GM23248 (cell line): ENCODE data around the gene WBP11. TPM values are rescaled to one million over a fixed set of nuclear protein-coding genes. Genes with fewer than 3 reads are reported as not detected.
"Not testable (repeated sequence)": the region's sequence is repeated elsewhere in the genome, so short reads cannot be mapped to it uniquely, and the experiment has no call there.

Experiments
- DNase-seq: peaks from one replicate; pipeline ENCODE4 v3.0.0-alpha.2; 2015
- H2AFZ ChIP-seq: fragments of 200-600 bp; sonication (generic); 2 replicates; pipeline ENCODE4 v1.6.1; 2016; ENCODE audit warnings: antibody characterized with exemption
- H3F3A ChIP-seq: fragments of 200-600 bp; sonication (generic); 2 replicates; pipeline ENCODE4 v1.6.1; 2016; ENCODE audit warnings: mild to moderate bottlenecking, antibody characterized with exemption, mixed run types; ENCODE audit not compliant: insufficient read depth
- H3K27ac ChIP-seq: fragments of 200-600 bp; sonication (generic); 2 replicates; pipeline ENCODE4 v1.5.1; 2016; ENCODE audit warnings: mild to moderate bottlenecking
- H3K27me3 ChIP-seq: fragments of 200-600 bp; sonication (generic); replicated peaks from 2 replicates; pipeline ENCODE4 v1.6.1; 2016; ENCODE audit warnings: mild to moderate bottlenecking; ENCODE audit not compliant: insufficient read depth
- H3K36me3 ChIP-seq: fragments of 200-600 bp; sonication (generic); 2 replicates; pipeline ENCODE4 v1.6.1; 2016; ENCODE audit warnings: low read depth, mild to moderate bottlenecking
- H3K4me1 ChIP-seq: fragments of 200-600 bp; sonication (generic); 2 replicates; pipeline ENCODE4 v1.6.1; 2016; ENCODE audit warnings: mild to moderate bottlenecking; ENCODE audit not compliant: insufficient read depth
- H3K4me2 ChIP-seq: fragments of 200-600 bp; sonication (generic); one replicate; pipeline ENCODE4 v1.6.1; 2016; ENCODE audit warnings: mild to moderate bottlenecking; ENCODE audit not compliant: unreplicated experiment
- H3K4me3 ChIP-seq: fragments of 200-600 bp; sonication (generic); 2 replicates; pipeline ENCODE4 v1.5.1; 2016; ENCODE audit warnings: mild to moderate bottlenecking
- H3K79me2 ChIP-seq: fragments of 200-600 bp; sonication (generic); 2 replicates; pipeline ENCODE4 v1.6.1; 2016; ENCODE audit warnings: mild to moderate bottlenecking; ENCODE audit not compliant: insufficient read depth
- H3K9ac ChIP-seq: fragments of 200-600 bp; sonication (generic); 2 replicates; pipeline ENCODE4 v1.6.1; 2016; ENCODE audit warnings: mild to moderate bottlenecking
- H3K9me2 ChIP-seq: fragments of 200-600 bp; sonication (generic); 2 replicates; pipeline ENCODE4 v1.6.1; 2016; ENCODE audit warnings: mixed run types, mild to moderate bottlenecking, moderate library complexity; ENCODE audit not compliant: insufficient read depth
- H3K9me3 ChIP-seq: fragments of 200-600 bp; sonication (generic); one replicate; pipeline ENCODE4 v1.6.1; 2017; ENCODE audit warnings: low read depth
- H4K20me1 ChIP-seq: fragments of 200-600 bp; sonication (generic); 2 replicates; pipeline ENCODE4 v1.6.0; 2016; ENCODE audit not compliant: insufficient read depth
- EZH2 ChIP-seq: fragments of 200-600 bp; sonication (generic); IDR thresholded peaks from 2 replicates; pipeline ENCODE4 v1.6.1; 2018; ENCODE audit warnings: antibody characterized with exemption, mild to moderate bottlenecking; ENCODE audit not compliant: insufficient read depth, poor library complexity, severe bottlenecking
- EZH2phosphoT487 ChIP-seq: fragments of 200-600 bp; sonication (generic); IDR thresholded peaks from 2 replicates; pipeline ENCODE4 v1.6.1; 2018; ENCODE audit warnings: antibody characterized with exemption, moderate library complexity, mild to moderate bottlenecking, low read depth; ENCODE audit not compliant: insufficient read depth
- WGBS, 2 experiments: methylation state at CpG; one replicate each; pipeline ENCODE4 v1.1.6; 2015 to 2017; ENCODE audit warnings: low lambda C conversion rate in 2 of 2, low coverage in 1 of 2; ENCODE audit errors: missing lambda C conversion rate in 2 of 2; 5-methylcytosine and 5-hydroxymethylcytosine counted together
- in situ Hi-C: fragments of 300-500 bp; cut with MboI; formaldehyde crosslinking; loops from 2 replicates; pipeline ENCODE4 v1.15.0; 2020
- polyA plus RNA-seq: library from polyadenylated mRNA; unstranded; fragments of >200 nt; fragmentation: Nextera tagmentation; extraction: Ambion mirVana; gene quantifications from 2 replicates; pipeline ENCODE4 v1.2.1, GENCODE V29; 2016
- total RNA-seq: library from RNA; depleted of rRNA; stranded (reverse); fragments of >200 nt; shearing (Covaris generic); gene quantifications from 2 replicates; pipeline ENCODE4 v1.2.3, GENCODE V29; 2014

Gene WBP11
- total and polyA plus RNA-seq, 2 experiments from 2014 or later, result 5.5 to 44.0 TPM

GRCh38 chr12:14767617-14768016 is 35.7 kb downstream of the WBP11 start:
- Histone ChIP-seq H3K27ac (no peak overlapping the region), H3K9me2 (no peaks in the 10 kb centered on the region), H3K9me3 (no peaks in the 10 kb centered on the region), H3K9ac (no peak overlapping the region), H2AFZ (no peak overlapping the region), H3K4me1 (peaks cover 14% of the 10 kb centered on the region; the same call in 1 of the 2 replicates), H3K4me2 (peak overlapping the region; percentile 94), H4K20me1 (no peaks in the 10 kb centered on the region), H3K27me3 (no peaks in the 10 kb centered on the region), H3F3A (peaks cover 25% of the 10 kb centered on the region), H3K79me2 (peaks cover 78% of the 10 kb centered on the region), H3K4me3 (peak overlapping the region; percentile 93), H3K36me3 (no peaks in the 10 kb centered on the region)
- in situ Hi-C loops, result no loop called here
- DNase-seq, result no peak
- TF ChIP-seq EZH2 (no peak), EZH2phosphoT487 (no peak)
- 80 to 86% methylated on average over 1 of the region's 1 CpG for WGBS, 2 experiments

DNA sequence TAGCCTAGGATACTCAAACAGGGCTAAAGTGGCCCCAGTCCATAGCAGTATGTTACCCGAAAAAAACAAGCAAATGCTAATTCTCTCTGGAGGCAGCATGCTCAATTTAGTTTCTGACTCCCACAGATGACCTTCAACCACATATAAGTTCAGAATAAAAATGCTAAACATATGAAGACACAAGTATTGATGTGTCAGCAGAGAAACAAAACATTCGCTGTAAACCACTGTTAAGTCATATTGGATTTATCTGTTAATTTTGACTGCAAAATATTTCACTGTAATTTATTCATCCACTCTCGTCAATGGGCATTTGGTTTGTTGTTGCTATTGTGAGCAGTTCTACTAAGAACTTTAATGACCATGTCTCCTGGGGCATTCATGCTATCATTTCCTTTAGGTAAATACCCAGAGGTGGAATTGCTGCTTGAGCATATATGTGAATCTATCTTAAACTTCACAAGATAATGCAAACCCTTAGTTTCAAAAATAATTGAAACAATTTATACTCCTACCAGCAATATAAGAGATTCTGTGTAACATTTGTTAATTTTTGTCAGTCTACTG is 36.5 kb downstream of the WBP11 start:
- no peak overlapping the region for H3K27ac ChIP-seq
- H3K9me2 ChIP-seq, result no peaks in the 10 kb centered on the region
- no peaks in the 10 kb centered on the region for H4K20me1 ChIP-seq
- TF ChIP-seq EZH2phosphoT487, result no peak
- no peak for TF ChIP-seq EZH2
- in situ Hi-C loops, result no loop called here
- H3K36me3 ChIP-seq, result no peaks in the 10 kb centered on the region
- no peak overlapping the region for H3K4me2 ChIP-seq
- H3K9ac ChIP-seq, result no peak overlapping the region
- H3K9me3 ChIP-seq, result no peaks in the 10 kb centered on the region
- no peak for DNase-seq
- peaks cover 11% of the 10 kb centered on the region; the same call in 1 of the 2 replicates for H3K4me1 ChIP-seq
- no peak overlapping the region for H3K4me3 ChIP-seq
- WGBS, 2 experiments, result 80 to 82% methylated on average over 3 of the region's 3 CpGs
- no peak overlapping the region for H2AFZ ChIP-seq
- H3F3A ChIP-seq, result peaks cover 23% of the 10 kb centered on the region
- no peaks in the 10 kb centered on the region for H3K27me3 ChIP-seq
- H3K79me2 ChIP-seq, result peaks cover 84% of the 10 kb centered on the region

DNA sequence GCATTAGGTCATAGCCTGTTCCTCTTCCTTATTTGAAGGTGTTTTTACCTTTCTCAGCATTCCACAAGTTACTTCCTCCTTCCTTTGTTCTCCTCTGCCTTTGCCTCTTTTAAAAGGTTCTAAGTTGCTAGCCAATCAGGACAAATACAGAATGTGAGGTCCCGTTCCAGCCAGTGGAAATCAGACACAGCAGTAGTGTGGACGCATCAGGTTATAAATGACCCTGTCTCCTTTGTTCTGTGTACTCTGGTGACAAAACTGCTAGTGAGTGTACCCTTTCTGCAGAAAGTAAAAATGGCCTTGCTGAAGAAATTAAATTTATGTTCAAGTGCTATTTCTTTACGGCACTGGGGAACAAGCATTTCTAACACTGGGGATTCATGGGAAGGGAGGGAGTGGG is 37.3 kb downstream of the WBP11 start:
- DNase-seq, H3K9ac ChIP-seq, H3K9me3 ChIP-seq, H3K27me3 ChIP-seq, in situ Hi-C loops, H3K4me2 ChIP-seq, H4K20me1 ChIP-seq, H2AFZ ChIP-seq, H3K36me3 ChIP-seq, H3K9me2 ChIP-seq, H3K27ac ChIP-seq, H3K4me3 ChIP-seq: not testable (repeated sequence)
- Histone ChIP-seq H3K79me2 (peaks cover 84% of the 10 kb centered on the region), H3F3A (peaks cover 18% of the 10 kb centered on the region), H3K4me1 (peaks cover 10% of the 10 kb centered on the region; the same call in 1 of the 2 replicates)
- 97 to 100% methylated on average over 3 of the region's 3 CpGs for WGBS, 2 experiments

- no peak for DNase-seq
- H3K9me3 ChIP-seq, result no peaks in the 10 kb centered on the region
- in situ Hi-C loops, result no loop called here
- peaks cover 10% of the 10 kb centered on the region; the same call in 1 of the 2 replicates for H3K4me1 ChIP-seq
- peaks cover 15% of the 10 kb centered on the region for H3F3A ChIP-seq
- H3K4me3 ChIP-seq, result no peak overlapping the region
- no peak overlapping the region for H3K9ac ChIP-seq
- TF ChIP-seq EZH2, result no peak
- no peak for TF ChIP-seq EZH2phosphoT487
- no peaks in the 10 kb centered on the region for H4K20me1 ChIP-seq
- no peak overlapping the region for H3K4me2 ChIP-seq
- no peaks in the 10 kb centered on the region for H3K27me3 ChIP-seq
- no peak overlapping the region for H3K27ac ChIP-seq
- H3K79me2 ChIP-seq, result peaks cover 79% of the 10 kb centered on the region
- H2AFZ ChIP-seq, result no peak overlapping the region
- WGBS, 2 experiments, result 96 to 100% methylated on average over 2 of the region's 2 CpGs
- H3K9me2 ChIP-seq, result no peaks in the 10 kb centered on the region
- no peaks in the 10 kb centered on the region for H3K36me3 ChIP-seq
Measured at GRCh38 chr12:14765398-14765797, 37.9 kb downstream of the WBP11 start.

DNA sequence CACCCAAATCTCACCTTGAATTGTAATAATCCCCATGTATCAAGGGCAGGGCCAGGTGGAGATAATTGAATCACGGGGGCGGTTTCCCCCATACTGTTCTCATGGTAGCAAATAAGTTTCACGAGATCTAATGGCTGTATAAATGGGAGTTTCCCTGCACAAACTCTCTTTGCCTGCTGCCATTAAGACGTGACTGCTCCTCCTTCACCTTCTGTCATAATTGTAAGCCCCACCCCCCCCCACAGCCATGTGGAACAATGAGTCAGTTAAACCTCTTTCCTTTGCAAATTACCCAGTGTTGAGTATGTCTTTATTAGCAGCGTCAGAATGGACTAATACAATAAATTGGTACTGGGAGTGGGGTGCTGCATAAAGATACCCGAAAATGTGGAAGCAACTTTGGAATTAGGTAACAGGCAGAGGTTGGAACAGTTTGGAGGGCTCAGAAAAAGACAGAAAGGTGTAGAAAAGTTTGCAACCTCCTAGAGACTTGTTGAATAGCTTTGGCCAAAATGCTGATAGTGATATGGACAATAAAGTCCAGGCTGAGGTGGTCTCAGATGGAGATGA is 43.5 kb downstream of the WBP11 start:
- H3K9me3 ChIP-seq, H3K9ac ChIP-seq, H3K27ac ChIP-seq, H2AFZ ChIP-seq, H4K20me1 ChIP-seq, in situ Hi-C loops, H3K4me3 ChIP-seq, H3K4me2 ChIP-seq, H3F3A ChIP-seq, DNase-seq, H3K27me3 ChIP-seq, H3K4me1 ChIP-seq, H3K9me2 ChIP-seq, H3K36me3 ChIP-seq: not testable (repeated sequence)
- H3K79me2 ChIP-seq, result peaks cover 26% of the 10 kb centered on the region
- 59 to 67% methylated on average over 6 of the region's 6 CpGs for WGBS, 2 experiments
